Measurements from ENCODE around the gene ANKRD55.

ANKRD55 gene

GRCh38 chr5:56257010-56257409 lies 23.9 kb upstream of the ANKRD55 start:
- H3K4me3 ChIP-seq (ENCODE audit: low read length), result no peak overlapping the region
- H2AFZ ChIP-seq (ENCODE audit: low read length), result no peak overlapping the region
- H3F3A ChIP-seq (ENCODE audit: insufficient read depth, low read length), result no peaks in the 10 kb centered on the region
- no peak overlapping the region for H3K27ac ChIP-seq (ENCODE audit: low read length)
- H3K9me2 ChIP-seq (replicated peaks; ENCODE audit: insufficient read depth, low read length), result no peaks in the 10 kb centered on the region
- no peak overlapping the region for H3K9ac ChIP-seq (ENCODE audit: low read length)
- H3K9me3 ChIP-seq (replicated peaks; ENCODE audit: insufficient read depth, low read length), result no peaks in the 10 kb centered on the region
- H3K79me2 ChIP-seq (ENCODE audit: low read length), result no peaks in the 10 kb centered on the region
- H3K27me3 ChIP-seq (replicated peaks; ENCODE audit: insufficient read depth, low read length), result no peaks in the 10 kb centered on the region
- no peak for DNase-seq
- H3K4me1 ChIP-seq (ENCODE audit: low read length), result no peaks in the 10 kb centered on the region
- no peak overlapping the region for H3K4me2 ChIP-seq (ENCODE audit: low read depth, low read length)
- no peaks in the 10 kb centered on the region for H3K36me3 ChIP-seq (replicated peaks; ENCODE audit: insufficient read depth, low read length)
- TF ChIP-seq EZH2 (optimal IDR thresholded peaks at IDR 0.05; ENCODE audit: low read depth, low read length), result no peak
- no peak for TF ChIP-seq CTCF (IDR thresholded peaks at IDR 0.05; ENCODE audit: low read length)
- no peak for TF ChIP-seq EZH2phosphoT487 (IDR thresholded peaks at IDR 0.05; ENCODE audit: low read length)
- no peaks in the 10 kb centered on the region for H4K20me1 ChIP-seq (ENCODE audit: insufficient read depth, low read length)

- no peak overlapping the region for H2AFZ ChIP-seq (ENCODE audit: low read length)
- DNase-seq, result no peak
- H3K27ac ChIP-seq (ENCODE audit: low read length), result no peak overlapping the region
- H3K4me1 ChIP-seq (ENCODE audit: low read length), result no peaks in the 10 kb centered on the region
- H3K27me3 ChIP-seq (replicated peaks; ENCODE audit: insufficient read depth, low read length), result no peaks in the 10 kb centered on the region
- H3F3A ChIP-seq (ENCODE audit: insufficient read depth, low read length), result no peaks in the 10 kb centered on the region
- H4K20me1 ChIP-seq (ENCODE audit: insufficient read depth, low read length), result no peaks in the 10 kb centered on the region
- H3K4me2 ChIP-seq (ENCODE audit: low read depth, low read length), result no peak overlapping the region
- no peak overlapping the region for H3K9ac ChIP-seq (ENCODE audit: low read length)
- no peaks in the 10 kb centered on the region for H3K36me3 ChIP-seq (replicated peaks; ENCODE audit: insufficient read depth, low read length)
- no peak overlapping the region for H3K4me3 ChIP-seq (ENCODE audit: low read length)
- TF ChIP-seq EZH2 (optimal IDR thresholded peaks at IDR 0.05; ENCODE audit: low read depth, low read length), result no peak
- no peak for TF ChIP-seq EZH2phosphoT487 (IDR thresholded peaks at IDR 0.05; ENCODE audit: low read length)
- no peak for TF ChIP-seq CTCF (IDR thresholded peaks at IDR 0.05; ENCODE audit: low read length)
- H3K9me3 ChIP-seq (replicated peaks; ENCODE audit: insufficient read depth, low read length), result no peaks in the 10 kb centered on the region
- no peaks in the 10 kb centered on the region for H3K9me2 ChIP-seq (replicated peaks; ENCODE audit: insufficient read depth, low read length)
- H3K79me2 ChIP-seq (ENCODE audit: low read length), result no peaks in the 10 kb centered on the region
These were observed 22.4 kb upstream of the ANKRD55 start for GRCh38 chr5:56255502-56255901.

- Histone ChIP-seq H3K27me3 (replicated peaks; ENCODE audit: insufficient read depth, low read length) (no peaks in the 10 kb centered on the region), H3K9ac (ENCODE audit: low read length) (no peak overlapping the region), H3K4me3 (ENCODE audit: low read length) (no peak overlapping the region), H3K9me2 (replicated peaks; ENCODE audit: insufficient read depth, low read length) (no peaks in the 10 kb centered on the region), H3K27ac (ENCODE audit: low read length) (no peak overlapping the region), H3K4me1 (ENCODE audit: low read length) (no peaks in the 10 kb centered on the region), H4K20me1 (ENCODE audit: insufficient read depth, low read length) (no peaks in the 10 kb centered on the region), H3K9me3 (replicated peaks; ENCODE audit: insufficient read depth, low read length) (no peaks in the 10 kb centered on the region), H3K4me2 (ENCODE audit: low read depth, low read length) (no peak overlapping the region), H3F3A (ENCODE audit: insufficient read depth, low read length) (no peaks in the 10 kb centered on the region), H3K36me3 (replicated peaks; ENCODE audit: insufficient read depth, low read length) (no peaks in the 10 kb centered on the region), H2AFZ (ENCODE audit: low read length) (no peak overlapping the region), H3K79me2 (ENCODE audit: low read length) (no peaks in the 10 kb centered on the region)
- no peak for DNase-seq
- TF ChIP-seq EZH2 (optimal IDR thresholded peaks at IDR 0.05; ENCODE audit: low read depth, low read length), result no peak
- no peak for TF ChIP-seq CTCF (IDR thresholded peaks at IDR 0.05; ENCODE audit: low read length)
- no peak for TF ChIP-seq EZH2phosphoT487 (IDR thresholded peaks at IDR 0.05; ENCODE audit: low read length)
These were observed 20.8 kb upstream of the ANKRD55 start for GRCh38 chr5:56253924-56254323.
